GM19351 (cell line): Measurements from ENCODE around the gene C16orf95.
"Not testable (repeated sequence)": the region's sequence is repeated elsewhere in the genome, so short reads cannot be mapped to it uniquely, and the experiment has no call there.

Source experiments
- ATAC-seq: cut with Tn5 transposase; IDR thresholded peaks from one replicate; pipeline ENCODE4 v1.9.1; 2021; ENCODE audit warnings: mild to moderate bottlenecking, moderate library complexity; ENCODE audit not compliant: unreplicated experiment

Gene C16orf95

DNA sequence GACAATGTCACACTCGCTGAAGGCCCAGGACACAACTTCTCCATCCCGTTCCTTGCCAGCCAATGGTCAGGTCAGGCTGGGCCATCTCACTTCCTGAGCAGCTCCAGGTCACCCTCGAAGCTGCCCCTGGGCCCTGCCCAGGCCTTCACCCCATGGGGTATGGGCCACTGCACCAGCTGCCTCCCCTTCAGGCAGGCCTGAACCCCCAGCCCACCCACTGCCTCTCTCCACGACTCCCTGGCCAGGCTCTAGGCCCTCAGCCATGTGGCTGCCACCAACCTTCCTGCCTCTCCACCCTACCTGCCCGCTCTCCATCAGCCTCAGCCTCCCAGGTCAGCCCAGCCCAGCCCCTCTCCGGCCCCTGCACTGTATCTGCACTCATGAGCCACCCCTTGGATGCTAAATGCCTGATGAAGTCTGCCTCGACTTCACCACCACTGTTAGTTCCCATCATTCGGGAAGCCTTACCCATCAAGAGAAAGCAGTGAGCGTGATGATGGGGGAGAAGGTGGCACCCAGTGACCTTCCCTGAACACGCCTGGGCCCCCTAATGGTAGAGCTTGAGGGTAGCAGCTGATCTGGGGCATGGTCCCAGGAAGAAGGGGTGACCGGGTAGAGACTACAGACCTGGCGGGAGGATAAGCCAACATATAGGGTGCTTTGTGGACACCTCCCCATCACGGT, 30.9 kb upstream of the C16orf95 start:
- ATAC-seq = no peak

DNA sequence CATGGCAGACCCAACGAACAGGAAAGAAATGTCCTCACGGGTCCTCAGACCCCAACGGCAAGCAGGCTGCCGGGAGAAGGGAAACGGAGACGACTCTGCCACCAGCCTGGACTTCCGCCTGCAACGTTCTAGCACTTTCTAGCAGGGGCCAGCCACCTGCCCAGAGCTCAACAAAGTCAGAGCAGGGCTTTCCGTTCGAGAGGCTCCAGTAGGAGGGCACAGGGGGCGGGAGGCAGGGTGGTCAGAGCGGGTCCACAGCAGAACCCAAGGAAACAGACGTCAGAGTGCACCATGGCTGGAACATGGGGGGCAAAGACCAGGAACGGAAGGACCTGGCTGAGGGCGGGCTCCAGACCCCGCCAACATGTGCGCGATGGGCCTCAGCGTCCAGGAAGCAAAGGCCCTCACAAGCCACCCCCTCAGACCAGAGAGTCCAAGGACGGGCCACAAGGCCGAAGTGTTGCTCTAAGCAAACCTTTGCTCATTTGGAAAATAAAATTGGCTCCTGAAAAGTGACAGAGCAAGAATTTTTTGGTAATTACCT, 29.4 kb upstream of the C16orf95 start:
- no peak for ATAC-seq

DNA sequence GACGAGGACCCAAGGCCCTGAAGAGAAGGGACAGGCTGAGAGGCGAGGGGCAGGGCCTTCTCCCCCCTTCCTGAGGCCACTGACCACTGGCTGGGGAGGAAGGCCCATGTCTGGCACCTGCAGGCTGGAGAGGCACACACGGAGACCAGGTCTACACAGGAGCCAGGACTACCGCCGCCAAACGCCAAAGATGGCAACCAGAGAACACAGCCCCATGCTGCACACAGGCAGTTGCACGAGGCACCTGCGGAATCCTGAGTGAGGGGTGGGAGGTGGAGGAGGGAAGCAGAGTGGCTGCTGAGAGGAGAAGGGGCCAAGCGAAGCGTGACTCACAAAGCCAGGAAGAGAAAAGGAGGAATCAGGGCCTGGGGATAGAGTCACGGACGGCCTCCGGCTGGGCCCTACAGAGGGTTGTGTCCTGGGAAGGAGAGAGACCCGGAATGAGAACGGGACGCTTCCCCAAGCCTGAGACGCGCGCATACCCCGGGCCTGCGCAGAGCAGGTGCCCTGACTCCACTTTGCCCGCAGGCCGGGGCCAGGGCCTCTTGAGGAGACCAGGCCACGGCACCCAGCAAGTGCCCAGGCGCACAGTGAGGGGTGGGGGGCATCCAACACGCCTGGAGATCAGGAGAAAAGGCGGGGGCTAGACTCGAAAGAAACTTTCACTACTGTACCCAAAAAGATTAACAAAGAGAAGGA, 28.7 kb upstream of the C16orf95 start:
- ATAC-seq = no peak

DNA sequence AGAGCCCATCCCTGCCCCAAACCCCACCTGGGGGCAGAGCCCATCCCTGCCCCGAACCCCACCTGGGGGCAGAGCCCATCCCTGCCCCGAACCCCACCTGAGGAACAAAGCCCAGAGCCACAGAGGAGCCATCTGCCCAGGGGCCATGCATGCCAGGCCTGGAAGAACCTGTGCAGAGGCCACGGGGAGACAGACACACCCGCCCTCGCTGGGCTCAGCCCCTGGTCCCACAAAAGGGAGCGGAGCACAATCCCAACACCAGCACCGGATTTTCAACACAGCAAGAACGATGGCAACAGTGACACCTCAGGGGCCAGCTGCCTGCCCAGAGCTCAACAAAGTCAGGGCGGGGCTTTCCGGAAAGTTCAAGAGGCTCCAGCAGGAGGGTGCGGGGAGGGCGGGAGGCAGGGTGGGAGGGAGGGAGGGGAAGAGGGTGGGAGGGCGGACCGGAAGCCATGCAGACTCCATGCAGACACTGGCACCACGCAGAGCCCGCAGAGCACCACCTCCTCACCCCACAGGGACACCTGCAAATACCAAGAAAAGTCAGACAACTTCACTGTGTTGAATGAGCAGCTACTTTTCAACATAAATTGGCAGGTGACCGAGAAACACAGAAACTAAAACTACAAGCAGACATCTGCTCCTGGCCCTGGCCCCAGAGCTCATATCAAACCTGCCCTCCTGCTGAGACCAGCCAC, 27.9 kb upstream of the C16orf95 start:
- ATAC-seq = no peak

DNA sequence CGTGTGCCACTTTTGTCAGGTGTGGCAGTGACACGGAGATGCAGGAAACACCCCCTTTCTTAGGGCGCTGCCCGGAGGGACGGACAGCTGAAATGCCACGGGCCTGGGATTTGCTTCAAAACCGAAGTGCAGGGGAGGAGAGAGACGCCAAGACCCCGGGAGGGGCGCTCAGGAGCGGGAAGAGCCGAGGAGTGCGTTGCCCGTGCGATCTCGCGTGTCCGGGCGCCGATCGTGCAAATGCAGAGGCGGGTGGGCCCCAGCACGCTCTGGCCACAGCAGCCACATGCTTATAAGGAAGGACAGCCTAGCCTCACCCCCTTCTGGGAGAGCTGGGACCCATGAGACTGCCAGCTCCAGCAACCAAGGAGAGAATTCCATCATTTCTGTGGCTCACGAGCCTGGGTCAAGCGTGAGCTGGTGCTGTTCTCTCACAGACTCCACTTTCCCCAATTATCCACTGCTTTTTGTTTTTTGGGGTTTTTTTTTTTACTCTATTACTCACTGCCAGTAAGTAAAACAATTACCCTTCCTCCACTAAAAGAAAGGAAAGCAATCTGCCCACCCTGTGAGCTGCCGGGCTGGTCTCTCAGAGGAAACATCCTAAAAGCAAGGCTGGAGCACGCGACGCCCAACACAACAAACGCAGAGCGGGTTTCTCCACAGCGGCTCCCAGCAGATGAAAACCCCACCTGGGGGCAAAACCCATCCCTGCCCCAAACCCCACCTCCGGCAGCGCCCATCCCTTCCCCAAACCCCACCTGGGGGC, 27.2 kb upstream of the C16orf95 start:
- no peak for ATAC-seq

DNA sequence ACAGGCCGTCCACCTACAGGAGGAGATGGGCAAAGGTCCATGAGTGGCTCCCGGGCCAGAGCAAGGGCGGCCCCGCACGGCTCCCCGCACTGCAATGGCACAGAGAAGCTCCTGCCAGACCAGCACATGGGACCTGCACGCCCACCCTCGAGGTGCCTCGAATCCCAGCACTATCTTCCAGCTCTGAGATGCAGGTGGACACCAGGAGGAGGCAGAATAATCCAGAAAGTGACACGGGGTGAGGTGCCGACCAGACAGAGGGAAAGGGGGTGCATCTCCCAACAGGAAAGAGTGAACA, 26.5 kb upstream of the C16orf95 start:
- ATAC-seq = no peak

DNA sequence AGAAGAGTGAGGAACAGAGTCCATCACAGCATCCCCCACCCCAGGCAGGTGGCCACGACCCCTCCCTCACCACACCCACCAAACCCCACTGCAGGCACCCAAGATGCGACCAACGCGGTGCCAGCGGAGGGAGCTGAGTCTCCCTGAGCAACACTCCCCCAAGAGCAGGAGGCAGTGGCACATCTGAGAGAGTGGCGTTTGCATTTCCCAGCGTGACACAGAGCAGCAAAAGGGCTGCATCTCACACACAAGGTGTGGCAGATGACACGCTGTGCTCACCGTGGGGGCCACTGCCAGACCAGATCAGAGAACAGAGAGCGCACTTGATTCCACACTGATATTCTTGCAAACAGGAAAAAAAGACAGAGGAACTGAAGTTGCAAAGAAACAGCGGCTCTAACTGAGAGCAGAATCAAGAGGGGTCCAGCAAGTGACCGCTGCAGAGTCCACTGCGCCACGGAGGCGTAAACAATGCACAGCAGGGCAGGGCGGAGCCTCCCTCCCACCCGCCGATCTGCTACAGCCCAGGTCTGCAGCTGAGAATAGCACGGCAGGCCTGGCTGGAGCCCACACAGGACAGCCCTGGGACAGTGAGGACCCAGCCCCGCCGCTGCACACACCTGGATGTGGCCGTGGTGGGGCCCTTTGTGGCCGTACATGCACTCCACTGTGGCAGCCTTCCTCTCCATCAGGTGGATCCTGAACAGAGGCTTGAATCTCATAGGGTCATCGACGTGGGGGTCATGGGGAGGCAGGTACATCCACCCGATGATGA, 26.0 kb upstream of the C16orf95 start:
- no peak for ATAC-seq

DNA sequence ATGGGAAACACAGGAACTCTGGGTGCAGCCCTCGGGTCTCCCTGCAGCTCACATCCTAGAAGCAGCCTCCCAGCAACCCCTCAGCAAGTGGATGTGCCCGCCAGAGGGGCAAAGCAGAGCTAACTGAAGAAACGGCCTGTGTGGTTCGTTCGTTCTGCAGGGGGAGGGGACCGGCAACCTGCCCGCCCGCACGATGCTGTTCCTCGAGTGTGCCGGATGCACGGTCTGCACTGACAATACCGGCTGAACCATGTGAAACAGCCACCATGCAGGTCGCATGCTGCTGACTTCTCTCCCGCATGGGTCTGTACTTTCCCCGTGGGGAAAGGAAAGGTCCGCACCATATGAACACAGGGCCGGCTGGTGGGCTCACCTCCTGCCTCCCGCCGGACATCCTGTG, 25.3 kb upstream of the C16orf95 start:
- ATAC-seq = no peak

DNA sequence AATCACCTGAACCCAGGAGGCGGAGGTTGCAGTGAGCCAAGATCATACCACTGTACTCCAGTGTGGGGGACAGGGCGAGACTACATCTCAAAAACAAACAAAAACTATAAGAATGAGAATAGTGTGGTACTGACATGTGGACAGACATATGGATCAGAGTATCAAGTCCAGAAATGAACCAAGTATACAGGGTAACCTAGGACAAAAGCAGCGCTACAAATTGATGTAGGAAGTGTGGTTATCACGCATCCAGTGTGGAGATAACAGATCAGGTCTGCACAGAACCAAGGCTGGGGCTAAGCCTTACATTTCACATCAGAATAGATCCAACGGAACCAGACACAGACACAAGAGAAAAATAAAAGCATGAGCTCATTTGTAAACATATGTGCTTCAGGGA, 23.0 kb upstream of the C16orf95 start:
- no peak for ATAC-seq

DNA sequence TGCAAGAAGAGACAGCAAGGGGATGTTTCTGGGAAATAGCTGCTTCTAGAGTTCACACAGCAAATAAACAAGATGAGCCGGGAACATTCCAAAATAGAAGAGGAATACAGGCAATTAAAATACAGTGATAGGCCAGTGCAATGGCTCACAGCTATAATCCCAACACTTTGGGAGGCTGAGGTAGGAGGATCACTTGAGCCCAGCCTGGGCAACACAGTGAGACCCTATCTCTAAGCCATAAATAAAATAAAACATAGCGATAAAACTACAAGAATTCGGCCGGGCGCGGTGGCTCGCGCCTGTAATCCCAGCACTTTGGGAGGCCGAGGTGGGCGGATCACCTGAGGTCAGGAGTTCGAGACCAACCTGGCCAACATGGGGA, 22.5 kb upstream of the C16orf95 start:
- ATAC-seq = not testable (repeated sequence)

DNA sequence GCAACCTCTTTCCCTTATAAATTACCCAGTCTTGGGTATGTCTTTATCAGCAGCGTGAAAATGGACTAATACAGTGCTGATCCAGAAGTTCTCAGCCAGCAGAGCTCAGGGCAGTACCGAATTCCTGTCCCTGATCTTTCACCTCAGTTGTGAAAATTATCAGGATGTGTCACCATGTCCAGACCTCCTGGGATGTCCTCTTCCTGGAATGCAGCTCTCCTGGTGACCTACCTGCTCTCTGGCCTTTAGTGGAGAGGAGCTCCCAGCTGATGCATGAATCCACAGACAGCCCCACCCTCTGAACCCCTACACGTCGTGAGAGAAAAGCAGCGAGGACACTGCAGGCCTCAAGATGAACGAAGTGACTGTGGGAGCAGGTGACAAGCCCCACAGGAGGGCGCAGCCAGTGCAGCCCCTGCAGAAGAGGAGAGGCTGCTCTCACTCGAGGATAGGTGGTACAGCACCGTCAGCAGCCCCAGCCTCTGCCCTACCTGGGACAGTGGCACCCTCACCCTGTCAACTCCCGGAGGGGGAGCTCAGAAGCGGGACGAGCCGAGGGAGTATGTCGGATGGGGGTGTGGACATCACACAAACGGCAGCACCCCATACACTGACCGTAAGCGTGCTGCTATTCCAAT, 22.0 kb upstream of the C16orf95 start:
- ATAC-seq = no peak

DNA sequence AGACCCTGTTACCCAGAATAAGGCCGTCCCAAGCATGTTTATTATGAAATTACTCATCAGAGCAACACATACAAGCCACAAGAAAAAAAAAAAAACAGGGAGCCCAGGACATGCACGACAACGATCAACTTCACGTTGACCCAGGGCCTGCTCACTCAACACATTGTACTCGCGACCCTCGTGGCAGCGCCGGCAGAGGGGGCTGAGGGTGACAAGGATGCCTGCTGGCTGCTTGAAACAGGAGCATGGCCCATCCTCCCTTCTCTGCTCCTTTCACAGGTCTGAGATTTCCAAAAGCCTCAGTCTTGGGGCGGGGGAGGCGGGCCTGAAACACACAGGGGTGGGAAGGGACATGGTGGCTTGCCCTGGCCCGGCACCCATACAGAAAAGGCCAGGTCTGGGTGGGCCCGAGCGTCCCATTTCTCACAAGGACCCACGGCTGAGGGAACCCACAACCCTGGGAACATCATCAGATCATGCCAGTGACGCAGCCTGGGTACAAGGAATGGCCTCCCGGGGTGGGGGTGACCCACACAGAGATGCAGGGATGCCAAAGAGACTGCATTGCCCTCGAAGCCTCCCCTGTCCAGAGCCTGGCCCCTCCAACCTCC, 21.1 kb upstream of the C16orf95 start:
- no peak for ATAC-seq

DNA sequence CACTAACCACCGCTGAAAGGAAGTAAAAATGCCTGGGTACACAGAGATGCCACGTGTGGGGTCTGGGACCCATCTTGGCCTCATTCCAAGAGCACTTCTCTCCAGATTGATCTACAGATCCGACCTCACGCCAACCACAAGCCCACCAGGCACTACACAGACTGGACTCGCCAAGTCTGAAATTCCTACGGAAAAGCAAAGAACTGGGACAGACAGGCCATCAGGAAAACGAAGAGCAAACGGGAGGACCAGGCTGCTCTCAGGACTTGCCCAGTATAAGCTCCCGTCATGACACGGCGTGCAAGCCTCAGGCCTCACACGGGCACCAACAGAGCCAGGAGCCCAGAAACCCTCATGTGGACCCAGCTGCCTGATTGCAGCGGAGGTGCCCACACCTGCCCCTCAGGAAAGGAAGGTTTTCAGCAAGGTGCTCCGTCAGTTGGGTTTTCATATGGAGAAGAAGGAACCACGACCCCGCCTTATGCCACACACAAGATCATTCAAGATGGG, 20.1 kb upstream of the C16orf95 start:
- no peak for ATAC-seq

DNA sequence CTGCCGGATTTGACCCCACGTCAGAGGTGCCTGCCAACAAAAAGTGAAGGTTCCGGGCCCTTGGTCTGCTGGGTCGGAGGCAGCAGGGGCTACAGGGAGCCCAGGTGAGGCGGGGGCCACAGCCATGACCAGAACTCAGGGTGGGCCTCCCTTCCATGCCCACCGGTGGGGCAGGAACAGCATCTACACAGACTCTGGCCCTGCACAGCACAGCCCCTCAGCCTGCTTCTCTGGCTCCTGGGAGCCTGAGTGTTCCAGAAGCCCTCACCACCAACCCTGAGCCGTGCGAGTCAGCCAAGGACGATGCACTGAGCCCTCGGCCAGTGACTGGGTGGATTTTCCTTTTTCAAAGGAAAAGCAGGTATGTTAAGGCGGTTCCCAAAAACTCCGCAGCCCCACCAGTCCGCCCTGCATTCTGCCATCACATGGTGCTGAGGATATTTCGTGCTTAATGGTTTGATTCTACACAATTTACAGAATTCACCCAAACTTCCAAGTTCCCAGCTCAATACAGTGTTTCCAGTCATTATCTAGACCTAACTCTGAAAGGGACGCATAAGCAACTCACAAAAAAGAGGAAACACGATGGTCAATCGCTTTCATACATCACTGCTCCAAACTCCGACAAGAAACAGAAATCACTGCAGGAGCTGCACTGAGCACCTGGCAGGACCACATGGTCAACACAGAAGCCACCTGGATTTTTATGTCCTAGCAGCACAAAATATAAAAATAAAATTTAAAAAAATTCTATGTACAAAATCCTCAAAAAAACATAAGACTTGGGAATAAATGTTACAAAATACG, 19.4 kb upstream of the C16orf95 start:
- no peak for ATAC-seq

DNA sequence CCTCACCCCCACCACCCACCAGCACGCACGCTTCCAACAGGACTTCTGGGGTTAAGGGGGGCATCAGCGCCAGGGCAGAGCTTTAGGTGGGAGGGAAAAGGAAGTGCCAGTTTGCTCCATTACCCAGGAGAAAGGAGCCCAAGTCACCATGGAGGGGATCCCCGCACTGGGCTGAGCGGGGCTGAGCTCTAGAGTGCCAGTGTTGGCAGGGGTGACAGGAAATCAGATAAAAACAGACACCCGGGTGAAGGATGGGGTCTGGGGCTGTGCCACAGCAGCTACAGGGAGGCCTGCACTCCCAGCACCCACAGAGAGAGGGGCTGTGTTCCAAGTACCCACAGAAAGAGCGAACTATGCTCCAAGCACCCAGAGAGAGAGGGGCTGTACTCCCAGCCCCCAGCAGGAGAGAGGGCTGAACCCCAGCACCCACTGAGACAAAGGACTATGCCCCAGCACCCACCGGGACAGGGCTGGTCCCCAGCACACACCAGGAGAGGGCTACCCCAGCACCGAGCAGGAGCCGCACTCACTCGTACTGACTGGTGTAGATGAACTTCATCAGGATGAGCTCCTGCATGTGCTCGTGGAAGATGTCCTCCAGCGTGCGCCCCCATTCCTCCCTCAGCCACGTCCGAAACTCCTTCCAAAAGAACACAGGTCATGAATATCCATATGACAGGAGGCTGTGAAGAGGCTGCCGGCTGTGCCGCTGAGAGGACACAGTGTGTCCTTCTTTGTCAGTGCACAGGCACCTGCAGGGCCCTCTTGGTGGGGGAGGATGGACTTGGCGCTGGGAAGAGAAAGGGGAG, 18.6 kb upstream of the C16orf95 start:
- ATAC-seq = no peak

DNA sequence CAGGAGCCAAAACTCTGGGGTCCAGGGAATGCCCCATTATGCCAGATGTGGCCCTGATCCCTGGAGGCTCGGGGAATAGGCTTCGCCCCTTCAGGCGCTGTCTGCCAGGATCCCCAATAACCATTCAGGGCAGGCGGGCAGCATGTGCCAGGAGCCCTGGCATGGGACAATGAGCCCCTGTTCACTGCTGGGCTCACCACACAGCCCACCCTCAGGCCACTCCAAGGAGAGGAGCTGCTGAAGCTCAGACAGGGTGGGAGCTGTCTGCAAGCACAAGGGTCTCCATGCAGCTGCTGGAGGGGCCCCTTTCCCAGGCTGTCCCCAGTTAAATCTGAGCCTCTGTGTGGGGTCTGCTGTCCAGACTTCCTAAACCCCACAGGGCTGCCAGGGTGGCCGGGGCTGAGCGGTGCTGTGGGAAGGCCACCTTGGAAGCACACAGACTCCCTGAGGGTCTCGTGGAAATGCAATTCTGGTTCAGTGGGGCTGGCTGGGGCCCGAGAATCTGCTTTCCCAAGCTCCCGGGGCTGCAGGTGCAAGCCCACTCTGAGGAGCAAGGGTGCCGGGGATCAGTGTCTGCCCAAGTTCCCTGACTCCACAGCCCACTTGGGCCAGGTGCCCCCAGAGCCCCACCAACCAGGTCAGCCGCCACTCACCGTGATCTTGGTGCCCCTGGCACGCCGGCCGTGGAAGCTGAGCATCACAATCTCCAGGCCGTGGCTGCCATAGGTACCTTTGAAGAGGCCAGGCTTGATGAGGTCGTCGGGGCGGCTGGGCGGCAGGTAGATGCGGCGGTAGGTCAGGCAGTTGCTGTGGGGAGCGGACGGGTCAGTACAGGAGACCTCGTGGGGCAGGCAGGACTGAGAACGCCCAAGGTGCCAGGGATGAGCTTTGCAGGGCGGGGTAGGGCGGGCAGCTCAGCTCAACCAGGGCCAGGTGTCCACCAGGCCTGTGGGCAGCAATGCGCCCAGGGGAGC, 17.7 kb upstream of the C16orf95 start:
- no peak for ATAC-seq
